T-helper 1 cell treated with Interleukin-12 subunit alpha and Interleukin-12 subunit beta and Interleukin-4 antibody, amounts not matched to agents 30 ng/mL and 1 ng/mL, for 36 hours (primary cell): ENCODE results near the gene SLC18A3. TPM values are rescaled to one million over a fixed set of nuclear protein-coding genes. Genes with fewer than 3 reads are reported as not detected.

Experiments
- intact Hi-C: fragments of 100-400 bp; cut with micrococcal nuclease; formaldehyde crosslinking; loops from one replicate; pipeline ENCODE4 v1.15.1; 2024
- total RNA-seq: library from RNA; stranded (reverse); gene quantifications from 2 replicates; pipeline ENCODE4 v1.2.3, GENCODE V29; 2022

Gene SLC18A3
- total RNA-seq: not detected in 2 replicates

DNA sequence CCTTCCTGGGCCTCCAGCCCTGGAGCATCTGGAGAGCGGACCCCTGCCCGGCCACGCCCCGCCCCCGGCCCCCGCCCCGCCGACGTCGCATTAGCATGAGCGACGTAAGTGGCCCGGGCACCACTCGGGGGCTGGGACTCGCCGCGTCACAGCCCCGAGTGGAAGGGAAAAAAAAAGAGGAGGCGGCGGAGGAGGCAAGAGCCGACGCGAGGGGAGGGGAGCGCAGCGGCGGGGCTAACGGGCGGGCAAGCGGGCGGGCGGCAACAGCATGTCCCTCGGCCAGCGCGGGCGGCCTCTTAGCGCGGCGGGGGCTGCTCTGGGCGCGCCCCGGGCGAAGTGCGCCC is at the start of gene SLC18A3:
SLC18A3 (plus strand) TSS at position 197 of the 344 bp plus-strand sequence. CDS start 431 bp downstream, outside the sequence.
- intact Hi-C loops: loop anchor here (5.0 kb wide), 1 partner anchor 67 kb away; the partner anchor contains the start of gene C10orf53

DNA sequence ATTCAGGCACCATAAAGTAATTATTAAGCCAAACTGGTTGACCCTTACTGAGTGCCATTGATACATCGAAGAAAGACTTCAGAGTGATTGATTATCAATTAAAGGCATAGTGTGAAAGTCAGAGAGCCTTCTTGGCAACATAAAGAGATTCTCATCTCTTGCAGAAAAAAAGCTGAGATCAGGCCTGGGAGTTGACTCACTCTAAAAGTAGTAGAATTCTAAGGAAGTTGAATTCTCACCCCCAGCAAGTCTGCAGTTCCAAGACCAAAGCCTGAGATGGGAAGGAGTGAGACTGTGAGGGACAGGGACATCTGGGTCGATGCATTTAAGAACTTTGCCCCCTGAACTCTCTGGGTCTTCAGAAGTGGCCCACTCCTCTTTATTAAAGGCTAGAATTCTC is 49.6 kb upstream of the SLC18A3 start:
- intact Hi-C loops: no loop called here

DNA sequence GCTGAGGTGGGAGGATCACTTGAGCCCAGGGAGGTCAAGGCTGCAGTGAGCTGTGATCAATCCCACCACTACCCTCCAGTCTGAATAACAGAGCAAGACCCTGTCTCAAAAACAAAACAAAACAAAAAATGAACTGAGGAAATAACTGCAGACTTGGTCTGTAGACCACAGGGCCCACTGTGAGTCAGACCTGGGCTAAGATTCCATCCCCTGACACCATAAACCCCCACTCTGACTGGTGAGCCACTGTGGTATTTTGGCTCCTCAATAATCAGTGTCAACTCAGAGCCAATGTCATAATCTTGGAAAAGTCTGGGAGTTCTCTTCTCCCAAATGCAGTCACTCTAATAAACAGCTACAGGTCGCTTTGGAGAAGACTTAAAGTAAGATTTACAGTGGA is 47.2 kb upstream of the SLC18A3 start:
- intact Hi-C loops: no loop called here

GRCh38 chr10:49564461-49565009 is 45.6 kb upstream of the SLC18A3 start:
- intact Hi-C loops: no loop called here

- intact Hi-C loops: no loop called here
These were observed 42.3 kb upstream of the SLC18A3 start for GRCh38 chr10:49567810-49568209.

GRCh38 chr10:49568235-49568634 is 41.9 kb upstream of the SLC18A3 start:
- intact Hi-C loops: no loop called here

- intact Hi-C loops: no loop called here
These were observed 41.0 kb upstream of the SLC18A3 start for GRCh38 chr10:49569031-49569631.

- intact Hi-C loops: no loop called here
These were observed 38.7 kb upstream of the SLC18A3 start for GRCh38 chr10:49571388-49571787.

DNA sequence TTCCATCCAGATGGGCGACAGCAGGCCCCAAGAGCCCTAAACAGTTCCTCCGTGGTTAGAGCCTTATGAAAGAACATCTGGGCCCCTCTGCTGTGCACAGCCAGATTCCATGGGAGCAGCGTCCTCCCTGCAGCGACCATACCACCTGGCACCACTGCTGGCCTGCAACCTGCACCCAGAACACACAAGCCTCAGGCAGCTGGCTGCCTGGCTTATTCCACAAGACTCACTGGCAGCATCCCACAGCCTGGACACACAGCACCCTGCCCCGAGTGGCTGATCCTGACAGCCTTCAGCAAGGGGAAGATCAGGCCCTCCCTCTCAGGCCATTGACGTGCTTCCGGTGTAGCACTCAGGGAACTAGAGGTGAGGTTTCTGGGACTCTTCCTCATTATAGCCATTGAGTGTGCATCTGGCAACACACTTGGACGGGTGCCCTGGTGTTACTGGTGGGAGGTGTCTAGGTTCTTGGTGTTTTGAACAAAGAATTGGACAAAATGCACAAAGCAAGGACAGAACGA is 37.5 kb upstream of the SLC18A3 start:
- intact Hi-C loops: no loop called here

DNA sequence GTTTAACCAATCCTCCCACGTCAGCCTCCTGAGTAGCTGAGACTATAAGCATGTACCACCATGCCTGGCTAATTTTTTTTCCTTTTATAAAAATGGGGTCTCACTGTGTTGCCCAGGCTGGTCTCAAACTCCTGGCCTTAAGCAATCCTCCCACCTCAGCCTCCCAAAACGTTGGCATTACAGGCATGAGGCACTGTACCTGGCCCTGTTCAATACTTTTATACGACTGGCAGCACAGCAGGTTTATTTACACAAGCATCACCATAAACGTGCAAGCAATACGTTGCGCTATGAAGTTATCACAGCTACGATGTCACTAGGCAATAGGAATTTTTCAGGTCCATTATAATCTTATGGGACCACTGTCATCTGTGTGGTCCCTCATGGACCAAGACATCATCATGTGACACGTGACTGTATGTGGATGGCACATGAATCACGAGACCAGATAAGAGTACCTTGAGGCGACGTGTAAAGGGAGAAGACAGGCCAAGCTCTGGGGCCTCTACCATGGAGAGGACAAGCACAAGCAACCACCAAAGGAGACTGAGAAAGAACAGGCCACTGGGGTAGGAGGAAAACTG is 34.5 kb upstream of the SLC18A3 start:
- intact Hi-C loops: no loop called here

DNA sequence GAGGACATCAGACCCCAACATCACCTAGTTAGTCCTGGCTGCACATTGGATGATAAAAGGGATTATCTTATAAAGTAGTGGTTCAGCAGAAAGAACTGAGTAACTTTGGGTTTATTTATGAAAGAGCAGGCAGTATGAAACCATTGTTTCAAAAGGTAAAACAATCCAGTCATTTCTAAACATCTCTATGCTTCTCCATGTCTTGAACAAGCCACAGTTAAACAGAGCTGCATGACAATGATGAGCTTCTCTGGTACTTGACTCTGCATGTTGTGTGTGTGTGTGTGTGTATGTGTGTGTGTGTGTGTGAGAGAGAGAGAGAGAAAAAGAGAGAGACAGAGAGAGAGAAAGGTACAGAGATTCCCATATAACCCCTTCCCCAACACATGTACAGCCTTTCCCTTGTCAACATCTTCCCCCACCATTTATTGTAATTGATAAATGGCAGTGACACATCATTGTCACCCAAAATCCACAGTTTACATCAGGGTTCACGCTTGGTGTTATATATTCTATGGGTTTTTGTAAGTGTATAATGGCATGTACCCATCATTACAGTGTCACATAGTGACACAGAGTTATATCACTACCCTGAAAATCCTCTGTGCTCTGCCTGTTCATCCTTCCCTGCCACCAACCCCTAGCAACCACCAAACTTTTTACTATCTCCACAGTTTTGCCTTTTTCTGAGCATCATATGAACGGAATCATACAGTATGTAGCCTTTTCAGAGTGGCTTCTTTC is 32.8 kb upstream of the SLC18A3 start:
- intact Hi-C loops: no loop called here

DNA sequence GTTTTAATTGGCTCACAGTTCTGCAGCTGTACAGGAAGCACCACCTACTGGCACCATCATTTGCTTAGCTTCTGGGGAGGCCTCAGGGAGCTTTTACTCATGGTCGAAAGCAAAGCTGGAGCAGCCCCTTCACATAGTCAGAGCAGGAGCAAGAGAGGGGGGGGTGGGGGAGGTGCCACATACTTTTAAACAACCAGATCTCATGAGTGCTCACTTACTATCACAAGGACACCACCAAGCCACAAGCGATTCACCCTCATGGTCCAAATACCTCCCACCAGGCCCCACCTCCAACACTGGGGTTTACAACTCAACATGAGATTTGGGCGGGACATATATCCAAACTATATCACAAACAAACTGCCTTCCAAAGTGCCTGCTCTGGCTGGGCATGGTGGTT is 31.7 kb upstream of the SLC18A3 start:
- intact Hi-C loops: no loop called here

- intact Hi-C loops: no loop called here
These were observed 30.5 kb upstream of the SLC18A3 start for GRCh38 chr10:49579621-49580020.

GRCh38 chr10:49585387-49585786 is 24.7 kb upstream of the SLC18A3 start:
- intact Hi-C loops: no loop called here

- intact Hi-C loops: no loop called here
These were observed 22.1 kb upstream of the SLC18A3 start for GRCh38 chr10:49587981-49588380.

- intact Hi-C loops: loop anchor here (1.0 to 10.0 kb wide), 5 partner anchors 14 to 682 kb away; partner anchors contain the start of gene WASHC2A
These were observed 17.2 kb upstream of the SLC18A3 start for GRCh38 chr10:49592726-49593563.

DNA sequence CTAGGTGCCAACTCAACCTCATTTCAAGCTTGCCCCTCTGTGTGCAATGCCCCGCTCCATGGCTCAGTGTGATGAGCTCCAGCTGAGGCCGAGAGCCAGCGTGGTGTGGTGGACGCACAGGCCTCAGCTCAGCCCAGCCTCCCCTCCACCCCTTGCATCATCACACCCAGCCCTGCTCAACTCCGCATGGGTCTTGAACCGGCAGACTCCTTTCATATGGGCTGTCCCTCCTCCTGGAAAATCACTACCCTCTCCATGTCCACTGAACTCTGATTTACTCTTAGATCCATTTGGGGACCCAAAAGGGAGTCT is 16.6 kb upstream of the SLC18A3 start:
- intact Hi-C loops: loop anchor here (1.0 to 10.0 kb wide), 5 partner anchors 14 to 682 kb away; partner anchors contain the start of gene WASHC2A

DNA sequence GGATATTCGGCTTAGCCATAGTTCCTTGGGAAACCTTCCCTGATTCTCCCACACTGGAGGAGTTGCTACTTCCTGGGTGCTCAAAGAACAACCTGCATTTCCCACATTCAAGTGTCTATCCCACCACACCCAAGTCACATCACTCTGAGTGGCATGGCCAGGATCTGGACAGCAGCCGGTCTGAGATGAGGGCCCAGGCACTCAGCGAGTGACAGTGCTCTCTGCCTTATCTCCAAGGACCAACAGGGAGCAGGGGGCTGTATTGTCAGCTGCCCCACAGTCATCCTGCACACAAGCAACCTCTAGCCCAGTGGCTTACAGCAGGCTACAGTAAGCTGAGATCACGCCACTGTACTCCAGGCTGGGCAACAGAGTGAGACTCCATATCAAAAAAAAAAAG is 16.1 kb upstream of the SLC18A3 start:
- intact Hi-C loops: loop anchor here (1.0 to 10.0 kb wide), 6 partner anchors 13 to 827 kb away; partner anchors contain the start of gene WASHC2A

DNA sequence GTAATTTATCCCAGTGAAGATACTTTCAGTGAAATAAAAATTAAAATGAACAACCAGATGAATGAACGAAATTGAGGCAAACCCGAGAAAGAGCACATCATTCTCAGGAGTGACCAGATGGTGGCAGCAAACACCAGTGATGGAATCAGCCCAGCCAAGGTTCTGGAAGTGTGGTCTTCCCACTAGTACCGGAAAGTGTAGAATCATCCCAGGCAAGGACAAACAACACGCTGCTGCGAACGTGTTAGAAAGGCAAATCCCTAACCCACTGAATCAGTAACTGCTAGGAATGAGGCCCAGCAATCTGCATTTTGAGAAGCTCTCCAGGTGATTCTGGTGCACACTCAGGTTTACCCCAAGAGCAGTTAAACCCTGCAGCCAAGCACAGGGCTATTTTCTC is 15.5 kb upstream of the SLC18A3 start:
- intact Hi-C loops: loop anchor here (1.0 to 10.0 kb wide), 3 partner anchors 320 to 827 kb away; partner anchors contain the start of gene WASHC2A

DNA sequence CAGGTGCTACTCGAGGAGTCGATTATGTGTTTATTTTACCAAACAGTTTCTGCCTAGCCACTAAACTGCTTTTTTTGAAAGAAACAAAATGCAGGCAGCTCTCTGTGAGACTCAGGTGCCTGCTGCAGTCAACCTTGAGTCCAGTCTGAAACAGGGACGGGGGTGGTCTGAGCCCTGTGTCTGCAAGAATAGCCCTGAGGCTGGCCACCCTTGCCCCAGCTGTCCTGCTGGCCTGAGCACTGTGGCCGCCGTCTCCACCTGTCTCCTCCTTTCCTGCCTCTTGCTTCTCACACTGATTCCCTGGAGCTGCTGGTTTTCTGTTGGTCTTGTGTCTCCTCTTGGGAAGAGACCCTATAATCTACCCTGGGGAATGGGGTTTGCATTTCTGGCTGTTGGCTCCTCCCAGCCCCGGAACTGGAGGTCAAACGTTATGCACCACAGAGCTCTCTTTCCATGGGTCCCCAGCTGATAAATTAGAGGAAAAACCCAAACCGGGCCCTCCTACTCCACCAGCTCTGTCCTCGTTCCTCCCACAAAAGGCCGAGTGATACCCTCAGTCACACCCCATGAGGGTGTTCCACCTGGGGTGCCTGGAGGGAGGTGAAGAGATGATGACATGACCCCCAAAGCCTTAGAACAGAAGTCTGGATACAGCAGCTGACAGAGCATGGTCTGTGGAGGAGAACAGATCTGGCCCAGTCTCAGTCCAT is 15.0 kb upstream of the SLC18A3 start:
- intact Hi-C loops: loop anchor here (10.0 kb wide), 1 partner anchor 320 kb away; no protein-coding TSS in a partner anchor
